T47D (cell line): ENCODE results near the gene PRLR.

Source experiments
- DNase-seq, 2 experiments: peaks; one replicate each; pipeline versions ENCODE4 v3.0.0 to v3.0.0-alpha.2; 2011 to 2012; ENCODE audit warnings: low read depth in 1 of 2, low spot score in 1 of 2
- JUND ChIP-seq: IDR thresholded peaks from 2 replicates; pipeline ENCODE4 v1.6.1; 2012; ENCODE audit warnings: low read depth
- in situ Hi-C: cut with HindIII; loops from 2 replicates; pipeline ENCODE4 v1.10.0; 2016; ENCODE audit warnings: low sequenced_read_pairs, low pct_unique_long_range_greater_than_20kb

Gene PRLR

GRCh38 chr5:35183556-35183955 lies 46.7 kb downstream of the PRLR start:
- no peak for DNase-seq
- no peak for TF ChIP-seq JUND
- in situ Hi-C loops = no loop called here

GRCh38 chr5:35182910-35183535 lies 47.3 kb downstream of the PRLR start:
- no peak for TF ChIP-seq JUND
- DNase-seq = peak in 1 of 2 experiments; percentile 77
- in situ Hi-C loops = no loop called here

GRCh38 chr5:35182486-35182885 lies 47.8 kb downstream of the PRLR start:
- no peak; the same call in 1 of the 2 replicates for TF ChIP-seq JUND
- no peak for DNase-seq
- in situ Hi-C loops = no loop called here

GRCh38 chr5:35180046-35180445 lies 50.2 kb downstream of the PRLR start:
- in situ Hi-C loops = no loop called here
- DNase-seq = no peak
- TF ChIP-seq JUND = no peak

GRCh38 chr5:35177783-35178182 lies 52.5 kb downstream of the PRLR start:
- no peak for TF ChIP-seq JUND
- in situ Hi-C loops = no loop called here
- DNase-seq = no peak

GRCh38 chr5:35172533-35172932 lies 57.8 kb downstream of the PRLR start:
- TF ChIP-seq JUND = 0 out of 2 replicates have a peak, but pooled peaks have one; percentile 4
- no peak for DNase-seq
- in situ Hi-C loops = no loop called here

GRCh38 chr5:35171991-35172390 lies 58.3 kb downstream of the PRLR start:
- in situ Hi-C loops = no loop called here
- DNase-seq = peak in 1 of 2 experiments; percentile 70

GRCh38 chr5:35171078-35171477 lies 59.2 kb downstream of the PRLR start:
- in situ Hi-C loops = no loop called here
- TF ChIP-seq JUND = no peak
- DNase-seq = peak in 1 of 2 experiments; percentile 66

More at GRCh38 chr5:35171991-35172390, 58.3 kb downstream of the PRLR start:
- TF ChIP-seq JUND = no peak

- in situ Hi-C loops = no loop called here
- no peak for DNase-seq
- TF ChIP-seq JUND = no peak
Observed at GRCh38 chr5:35166043-35166442, 64.2 kb downstream of the PRLR start.

- DNase-seq = no peak
- no peak for TF ChIP-seq JUND
- in situ Hi-C loops = no loop called here
Observed at GRCh38 chr5:35164860-35165542, 65.3 kb downstream of the PRLR start.

- peak in 1 of 2 experiments; percentile 16 for DNase-seq
- in situ Hi-C loops = no loop called here
- TF ChIP-seq JUND = no peak
Observed at GRCh38 chr5:35163710-35164033, 66.6 kb downstream of the PRLR start.

- peak in 1 of 2 experiments; percentile 71 for DNase-seq
- no peak for TF ChIP-seq JUND
- in situ Hi-C loops = no loop called here
Observed at GRCh38 chr5:35162848-35163709, 67.2 kb downstream of the PRLR start.

GRCh38 chr5:35161652-35162273 lies 68.5 kb downstream of the PRLR start:
- TF ChIP-seq JUND = no peak
- in situ Hi-C loops = no loop called here
- DNase-seq = no peak
